CD4-positive, alpha-beta T cell treated with Interleukin-15 for 1 hour (primary cell): ENCODE measurements around the gene CITED2.
"Not testable (repeated sequence)": the region's sequence is repeated elsewhere in the genome, so short reads cannot be mapped to it uniquely, and the experiment has no call there.

ENCODE experiments used
- DNase-seq: peaks from one replicate; pipeline ENCODE4 v3.0.0-alpha.2; 2020

Gene CITED2

GRCh38 chr6:139374357-139375225 lies at the start of gene CITED2:
Gene CITED2, minus strand, starts transcription at chr6:139374648. Its CDS starts 704 bp downstream, at chr6:139373944.
- peak; percentile 93 for DNase-seq

- DNase-seq, result no peak
Measured at GRCh38 chr6:139423037-139423703, 48.7 kb upstream of the CITED2 start.

- DNase-seq, result no peak
Measured at GRCh38 chr6:139422105-139423036, 47.9 kb upstream of the CITED2 start.

GRCh38 chr6:139418481-139419132 lies 44.2 kb upstream of the CITED2 start:
- DNase-seq, result no peak

GRCh38 chr6:139416146-139416545 lies 41.7 kb upstream of the CITED2 start:
- no peak for DNase-seq

- DNase-seq, result no peak
Measured at GRCh38 chr6:139415365-139415764, 40.9 kb upstream of the CITED2 start.

- DNase-seq, result not testable (repeated sequence)
Measured at GRCh38 chr6:139412103-139412502, 37.7 kb upstream of the CITED2 start.

- DNase-seq, result no peak
Measured at GRCh38 chr6:139409026-139409425, 34.6 kb upstream of the CITED2 start.

- DNase-seq, result no peak
Measured at GRCh38 chr6:139407718-139408222, 33.3 kb upstream of the CITED2 start.

GRCh38 chr6:139406577-139407343 lies 32.3 kb upstream of the CITED2 start:
- no peak for DNase-seq

- no peak for DNase-seq
Measured at GRCh38 chr6:139402876-139403386, 28.5 kb upstream of the CITED2 start.

- no peak for DNase-seq
Measured at GRCh38 chr6:139398658-139399057, 24.2 kb upstream of the CITED2 start.

GRCh38 chr6:139395891-139396301 lies 21.4 kb upstream of the CITED2 start:
- DNase-seq, result no peak

- no peak for DNase-seq
Measured at GRCh38 chr6:139395371-139395770, 20.9 kb upstream of the CITED2 start.

GRCh38 chr6:139394027-139394649 lies 19.7 kb upstream of the CITED2 start:
- no peak for DNase-seq

- no peak for DNase-seq
Measured at GRCh38 chr6:139392794-139393193, 18.3 kb upstream of the CITED2 start.

GRCh38 chr6:139391709-139392108 lies 17.3 kb upstream of the CITED2 start:
- no peak for DNase-seq

GRCh38 chr6:139390447-139390846 lies 16.0 kb upstream of the CITED2 start:
- DNase-seq, result no peak

GRCh38 chr6:139388384-139388783 lies 13.9 kb upstream of the CITED2 start:
- no peak for DNase-seq

GRCh38 chr6:139386404-139386803 lies 12.0 kb upstream of the CITED2 start:
- DNase-seq, result no peak
